GM19468 (cell line): ENCODE measurements around the gene TRAP1.

ENCODE experiments used
- ATAC-seq: cut with Tn5 transposase; IDR thresholded peaks from one replicate; pipeline ENCODE4 v1.9.1; 2021; ENCODE audit warnings: mild to moderate bottlenecking, moderate library complexity, moderate number of reproducible peaks; ENCODE audit not compliant: unreplicated experiment; ENCODE audit errors: extremely low read depth

TRAP1 gene

GRCh38 chr16:3654249-3654991 lies 62.9 kb downstream of the TRAP1 start, which contains the start of gene DNASE1:
TSS of gene DNASE1 (plus strand) at chr16:3654691. CDS start at chr16:3655374, 683 bp downstream.
- no peak for ATAC-seq

GRCh38 chr16:3652373-3653195 lies 64.7 kb downstream of the TRAP1 start:
- no peak for ATAC-seq

DNA sequence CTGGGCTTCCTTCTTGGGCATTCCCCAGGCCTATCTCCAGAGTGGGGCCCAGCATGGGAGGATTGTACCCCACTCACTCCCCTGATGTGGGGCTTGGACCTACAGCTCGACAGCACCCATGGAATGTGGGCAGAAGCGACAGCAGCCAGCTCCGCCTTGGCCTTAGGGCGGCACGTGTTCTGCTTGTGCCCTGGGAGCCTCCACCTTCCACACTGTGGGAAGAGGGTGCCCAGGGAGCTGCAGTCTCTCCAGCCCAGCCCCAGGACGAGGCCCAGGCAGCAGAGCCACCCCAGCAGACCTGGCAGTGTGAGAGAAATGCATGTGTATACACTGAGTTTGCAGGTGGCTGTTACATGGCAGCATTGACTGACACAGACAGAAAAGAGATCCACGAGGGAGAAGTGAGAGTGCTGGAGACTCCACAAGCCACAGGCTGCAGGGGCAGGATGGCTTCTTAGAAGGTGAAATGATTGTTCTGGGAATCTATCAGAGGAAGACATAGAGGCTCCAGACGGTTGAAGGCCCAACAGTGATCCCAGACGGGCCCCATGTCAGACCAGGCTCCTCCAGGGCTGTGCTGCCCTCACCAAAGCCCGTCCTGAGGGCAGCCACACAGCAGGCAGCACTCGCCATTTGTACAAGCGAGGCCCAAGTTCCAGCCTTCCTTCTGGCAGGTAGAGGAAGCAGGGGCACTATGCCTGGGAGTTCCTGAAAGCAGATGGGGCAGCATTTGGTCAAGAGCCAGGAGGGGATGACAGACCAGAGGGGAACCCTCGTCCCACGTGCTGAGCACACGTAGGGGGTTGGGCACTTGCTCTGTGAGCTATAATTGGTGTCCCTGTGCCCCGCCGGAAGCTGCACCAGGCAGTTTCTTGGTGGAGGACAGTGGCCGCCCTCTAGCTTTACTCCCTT lies 65.6 kb downstream of the TRAP1 start:
- ATAC-seq, result no peak

- ATAC-seq, result no peak
Measured at GRCh38 chr16:3650631-3651265, 66.6 kb downstream of the TRAP1 start.

GRCh38 chr16:3646348-3646920 lies 70.9 kb downstream of the TRAP1 start:
- ATAC-seq, result no peak

GRCh38 chr16:3645504-3646347 lies 71.6 kb downstream of the TRAP1 start:
- ATAC-seq, result no peak

DNA sequence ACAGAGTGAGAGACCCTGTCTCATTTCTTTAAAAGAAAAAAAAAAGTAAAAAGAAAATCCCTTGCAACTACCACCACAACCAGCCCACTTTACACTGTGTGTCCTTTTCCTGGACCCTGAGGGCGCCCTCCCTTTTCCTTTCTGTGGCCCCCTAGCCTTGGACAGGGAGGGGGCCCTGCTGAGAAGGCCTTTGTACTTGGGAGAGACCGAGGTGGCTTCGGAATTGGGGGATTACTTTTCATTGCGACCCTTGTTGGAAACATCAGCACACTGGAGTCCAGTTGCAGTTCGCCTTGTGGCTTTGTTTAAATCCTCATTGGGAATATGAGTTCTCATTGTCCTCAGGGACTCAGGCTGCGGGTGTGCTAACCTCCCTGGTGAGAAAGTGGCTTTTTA lies 72.2 kb downstream of the TRAP1 start:
- no peak for ATAC-seq

GRCh38 chr16:3643095-3643730 lies 74.1 kb downstream of the TRAP1 start:
- no peak for ATAC-seq

GRCh38 chr16:3642397-3643094 lies 74.8 kb downstream of the TRAP1 start:
- ATAC-seq, result no peak

GRCh38 chr16:3641801-3642396 lies 75.4 kb downstream of the TRAP1 start:
- no peak for ATAC-seq

DNA sequence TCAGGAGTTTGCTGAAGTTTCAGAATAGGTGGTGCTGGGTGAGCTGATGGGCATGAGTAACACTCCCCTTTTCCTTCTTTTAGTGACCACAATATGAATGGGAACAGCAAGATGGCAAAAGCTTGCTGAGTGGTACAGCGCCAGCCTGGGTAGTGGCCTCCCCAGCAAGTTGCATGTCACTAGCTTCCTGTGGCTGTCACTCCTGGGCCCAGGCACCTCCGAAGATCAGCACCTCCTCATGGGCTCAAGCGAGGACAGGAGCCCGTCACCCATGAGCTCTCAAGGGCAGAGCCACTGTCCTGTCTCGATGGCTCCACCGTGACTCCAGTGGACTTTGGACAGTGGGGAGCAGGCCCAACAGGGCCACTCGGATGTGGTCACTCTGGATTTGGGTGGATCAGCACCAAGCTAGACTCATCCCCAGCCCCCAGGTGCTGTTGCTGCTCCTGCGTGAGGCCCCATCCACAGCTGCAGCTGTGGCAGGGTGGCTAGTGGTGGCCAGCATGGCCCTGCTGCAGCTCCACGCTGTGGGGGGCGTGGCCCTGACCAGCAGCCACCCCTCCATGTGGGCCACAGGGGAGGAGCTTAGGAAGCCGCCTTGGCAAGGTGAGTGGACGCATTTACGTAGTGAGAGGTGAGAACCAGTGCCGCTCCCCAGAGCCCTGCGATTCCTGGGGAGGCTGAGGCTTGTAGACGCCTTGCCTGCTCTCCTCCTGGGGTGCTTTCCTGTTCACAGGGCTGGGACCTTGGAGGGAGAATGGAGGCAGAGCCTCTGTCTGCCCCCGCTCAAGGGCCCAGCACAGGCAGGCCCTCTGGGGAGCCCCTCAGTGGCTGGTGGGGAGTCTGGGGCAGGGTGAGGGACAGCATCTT lies 76.5 kb downstream of the TRAP1 start:
- ATAC-seq, result no peak

DNA sequence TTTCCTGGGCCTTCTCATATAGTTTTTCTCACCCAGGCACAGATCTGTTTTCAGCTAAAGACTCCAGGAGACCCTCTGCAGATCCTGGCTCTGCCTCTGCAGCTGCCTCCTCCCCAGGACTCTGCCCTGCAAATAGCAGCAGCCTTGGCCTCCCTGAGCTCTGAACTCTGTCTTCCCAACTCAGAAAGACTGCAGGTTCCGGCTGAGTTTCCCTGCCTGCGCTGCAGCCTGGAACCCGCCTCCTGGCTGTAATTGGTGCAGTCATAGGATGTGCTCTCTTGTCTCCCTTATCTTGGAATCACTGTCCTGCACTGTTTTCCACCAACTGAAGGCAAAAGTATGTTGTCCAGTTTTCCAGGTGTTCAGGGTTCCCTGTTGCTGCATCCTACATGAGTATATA lies 77.1 kb downstream of the TRAP1 start:
- ATAC-seq, result no peak

- ATAC-seq, result no peak
Measured at GRCh38 chr16:3638916-3639644, 78.2 kb downstream of the TRAP1 start.

- no peak for ATAC-seq
Measured at GRCh38 chr16:3637371-3637923, 79.9 kb downstream of the TRAP1 start.

- no peak for ATAC-seq
Measured at GRCh38 chr16:3625911-3626732, 91.2 kb downstream of the TRAP1 start.
